GM21515 (cell line): ENCODE results near the gene ACE2.

Experiments
- ATAC-seq: cut with Tn5 transposase; IDR thresholded peaks from one replicate; pipeline ENCODE4 v1.9.1; 2021; ENCODE audit not compliant: unreplicated experiment

The ACE2 gene

DNA sequence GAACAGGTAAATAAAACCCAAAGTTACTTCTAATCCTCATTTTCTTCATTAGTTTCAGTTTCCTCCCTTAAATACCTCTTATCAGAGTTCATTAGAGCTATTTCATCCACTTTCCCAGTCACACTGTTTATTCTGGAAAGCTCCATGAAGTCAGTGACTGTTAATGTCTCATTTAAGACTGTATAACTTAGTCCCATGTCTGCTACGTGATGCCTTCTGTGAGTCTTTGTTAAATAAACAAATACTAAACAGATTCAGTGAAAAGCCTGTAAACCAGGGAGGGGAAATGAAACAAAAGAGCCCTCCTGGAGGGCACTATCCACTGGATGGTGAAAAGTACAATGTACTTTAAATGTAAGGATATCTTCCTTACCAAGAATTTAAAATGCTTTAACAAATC is 24.7 kb downstream of the ACE2 start:
- ATAC-seq: no peak

GRCh38 chrX:15574017-15574416 is 26.7 kb downstream of the ACE2 start:
- ATAC-seq: no peak

GRCh38 chrX:15570145-15570544 is 30.6 kb downstream of the ACE2 start:
- no peak for ATAC-seq

GRCh38 chrX:15567886-15568616 is 32.7 kb downstream of the ACE2 start:
- ATAC-seq: no peak

- ATAC-seq: no peak
Measured at GRCh38 chrX:15567267-15567666, 33.5 kb downstream of the ACE2 start.

DNA sequence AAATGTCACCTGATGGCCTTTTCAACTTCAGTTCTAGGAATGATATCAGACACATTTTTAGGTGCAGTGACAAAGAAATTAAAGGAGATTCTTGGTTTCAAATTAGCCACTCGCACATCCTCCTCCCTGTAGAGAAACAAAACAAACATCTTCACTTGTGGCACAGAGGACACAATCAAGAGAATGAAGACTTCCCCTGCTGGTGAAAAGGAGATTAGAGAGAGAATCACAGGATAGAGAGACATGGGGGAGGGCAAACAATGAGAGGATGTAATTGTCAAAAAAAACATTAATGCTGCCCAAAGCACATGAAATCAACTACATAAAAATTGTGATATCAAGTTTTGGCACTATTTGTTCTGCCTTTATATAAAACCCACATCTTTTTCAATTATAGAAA is 34.5 kb downstream of the ACE2 start:
- no peak for ATAC-seq

DNA sequence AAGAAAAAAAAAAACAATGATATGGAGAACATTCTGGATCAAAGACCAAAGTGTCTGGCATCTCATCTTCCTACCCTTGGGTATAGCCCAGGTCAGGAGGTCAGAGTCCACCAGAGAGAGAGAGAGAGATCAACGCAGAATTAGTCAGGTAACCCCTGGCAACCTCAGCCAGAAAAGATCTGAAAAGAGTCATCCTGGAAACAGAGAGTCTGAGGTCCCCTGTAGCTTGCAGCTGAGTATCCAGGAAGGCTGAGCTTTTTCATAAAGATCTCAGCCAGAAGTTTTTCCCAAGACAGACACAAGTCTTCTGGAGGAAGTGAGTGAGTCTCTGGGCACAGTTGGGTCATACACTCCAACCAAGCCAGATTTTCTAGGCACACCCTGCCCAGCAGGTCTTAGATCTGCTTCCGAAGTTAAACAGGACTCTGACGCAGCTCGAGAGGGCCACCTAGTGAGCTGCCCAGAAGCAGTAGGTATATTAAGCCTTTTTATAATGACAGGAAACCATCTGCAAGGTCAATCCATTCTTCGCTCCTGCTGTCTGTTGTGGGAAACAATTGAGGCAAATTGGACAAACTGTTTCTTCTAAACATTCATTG is 35.7 kb downstream of the ACE2 start:
- ATAC-seq: peak; percentile 54

- ATAC-seq: no peak
Measured at GRCh38 chrX:15563056-15563455, 37.7 kb downstream of the ACE2 start.

- ATAC-seq: no peak
Measured at GRCh38 chrX:15560924-15561323, 39.8 kb downstream of the ACE2 start.

GRCh38 chrX:15559227-15559626 is 41.5 kb downstream of the ACE2 start:
- ATAC-seq: no peak

- ATAC-seq: no peak
Measured at GRCh38 chrX:15549189-15550012, 51.4 kb downstream of the ACE2 start.

DNA sequence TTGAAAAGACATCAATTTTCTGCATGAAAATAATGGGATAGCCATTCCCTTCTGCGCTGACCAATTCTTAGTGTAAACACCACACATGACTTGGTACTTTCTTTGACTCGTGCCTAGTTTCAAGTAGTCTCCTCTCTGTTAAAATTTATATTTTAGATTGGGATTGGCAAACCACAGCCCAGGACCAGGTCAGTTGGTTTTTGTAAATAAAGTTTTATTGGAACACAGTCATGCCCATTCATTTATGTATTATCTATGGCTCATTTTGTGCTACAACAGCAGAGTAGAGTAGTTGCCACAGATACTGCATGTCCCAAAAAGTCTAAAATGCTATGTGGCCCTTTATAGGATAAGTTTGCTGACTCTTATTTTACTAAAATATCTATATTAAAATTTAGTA is 53.4 kb downstream of the ACE2 start:
- ATAC-seq: no peak

DNA sequence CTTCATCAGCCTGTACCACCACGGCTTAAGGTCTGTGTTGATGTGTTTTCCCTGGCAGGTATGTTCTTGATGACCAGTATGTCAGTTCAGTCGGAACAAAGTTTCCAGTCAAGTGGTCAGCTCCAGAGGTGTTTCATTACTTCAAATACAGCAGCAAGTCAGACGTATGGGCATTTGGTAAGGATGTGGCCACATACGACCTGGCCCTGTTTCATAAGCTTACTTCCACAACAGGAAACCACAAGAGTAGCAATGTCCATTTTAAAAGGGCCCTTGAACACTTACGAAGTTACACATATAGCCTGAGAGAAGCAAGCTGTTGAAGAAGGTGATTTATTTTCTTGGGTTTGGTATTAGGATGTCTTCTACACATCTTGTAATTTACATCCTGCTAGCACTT is 54.0 kb downstream of the ACE2 start:
- no peak for ATAC-seq

DNA sequence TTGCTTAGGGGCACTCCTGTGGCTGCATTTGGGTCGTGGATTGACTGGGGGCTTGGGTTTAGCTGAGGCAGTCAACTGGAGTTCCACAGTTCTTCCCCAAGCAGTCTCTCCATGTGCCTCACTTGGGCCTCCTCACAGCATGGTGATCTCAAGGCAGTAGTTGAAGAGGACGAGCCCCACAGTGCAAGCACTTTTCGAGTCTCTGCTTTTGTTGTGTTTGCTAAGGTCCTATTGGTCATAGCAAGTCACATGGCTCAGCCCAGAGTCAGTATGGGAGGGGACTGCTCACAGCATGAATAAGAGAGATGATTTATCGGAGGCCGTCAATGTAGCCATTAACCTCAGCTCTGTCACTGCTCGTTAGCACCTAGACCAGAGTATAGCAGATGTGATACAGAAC is 70.4 kb downstream of the ACE2 start:
- no peak for ATAC-seq

DNA sequence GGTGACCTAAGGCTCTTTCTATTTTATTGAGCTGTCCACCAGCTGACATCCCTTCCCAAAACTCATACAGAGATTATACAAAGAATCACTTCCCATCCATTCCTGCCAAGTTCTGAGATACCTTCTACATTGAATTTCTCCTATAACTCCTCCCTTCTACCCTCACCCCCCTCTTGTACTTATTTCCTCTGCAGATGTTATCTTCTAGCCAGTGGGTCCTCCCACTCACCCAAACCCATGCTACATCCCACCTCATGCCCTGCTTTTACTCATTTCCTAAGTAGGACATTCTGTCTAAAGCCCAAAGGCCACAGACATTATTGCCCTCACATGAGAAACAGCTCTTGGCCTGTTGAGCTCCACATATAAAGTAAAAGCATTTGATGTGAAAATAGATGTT is 71.6 kb downstream of the ACE2 start:
- no peak for ATAC-seq

DNA sequence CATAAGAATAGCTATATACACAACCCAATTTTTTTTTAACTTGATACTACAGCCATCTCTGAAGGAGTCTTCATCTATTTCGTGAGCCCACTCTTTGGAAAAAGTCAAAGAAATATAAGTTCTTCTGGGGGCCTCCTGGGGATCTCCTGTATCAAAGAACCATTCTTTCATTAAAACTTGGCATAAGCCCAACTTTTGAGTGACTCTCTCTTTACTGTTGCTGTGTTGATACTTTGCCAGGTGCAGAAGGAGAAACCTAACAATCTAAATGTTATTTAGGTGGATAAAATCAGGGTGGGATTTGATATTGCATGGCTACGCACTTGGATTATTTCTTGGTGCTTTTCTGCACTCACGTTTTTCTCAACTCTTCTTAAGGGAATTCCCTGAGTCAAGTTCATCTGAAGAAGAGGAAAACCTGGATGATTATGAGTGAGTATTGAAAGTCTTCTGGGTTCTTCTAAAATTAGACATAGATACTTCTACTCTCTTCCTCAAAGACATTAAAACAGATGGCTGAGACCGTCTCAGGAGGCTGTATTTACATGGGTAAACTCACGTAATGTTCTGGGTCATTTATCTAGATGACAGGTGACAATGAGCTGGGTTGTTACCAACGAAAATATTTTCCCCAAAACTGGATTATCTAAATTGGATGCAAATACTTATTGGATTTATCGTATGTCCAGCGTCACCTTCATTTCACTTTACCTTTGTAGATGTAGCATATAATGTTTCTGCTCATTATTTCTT is 74.9 kb downstream of the ACE2 start:
- no peak for ATAC-seq

DNA sequence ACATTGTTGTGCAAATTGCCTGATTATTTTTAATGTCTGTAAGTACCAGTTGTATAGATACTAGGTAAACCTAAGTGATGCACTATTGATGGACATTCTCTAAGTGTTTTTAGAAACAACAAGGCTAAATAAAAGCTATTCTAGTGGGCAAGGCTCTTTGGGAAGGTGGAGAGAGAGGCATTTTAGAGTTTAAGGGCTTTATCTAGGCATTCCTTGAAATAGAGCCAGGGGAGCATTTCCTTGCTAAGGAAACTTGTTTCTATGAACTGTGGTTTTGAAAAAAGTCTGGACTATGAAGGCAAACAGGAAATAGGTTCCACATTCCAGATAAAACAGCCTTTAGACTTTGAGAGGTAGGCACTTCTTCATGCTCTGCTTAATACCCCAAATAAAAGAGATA is 76.3 kb downstream of the ACE2 start:
- ATAC-seq: no peak

- ATAC-seq: no peak
Measured at GRCh38 chrX:15523088-15523487, 77.7 kb downstream of the ACE2 start.

- ATAC-seq: no peak
Measured at GRCh38 chrX:15522464-15522863, 78.3 kb downstream of the ACE2 start.

- no peak for ATAC-seq
Measured at GRCh38 chrX:15515931-15516330, 84.8 kb downstream of the ACE2 start.

DNA sequence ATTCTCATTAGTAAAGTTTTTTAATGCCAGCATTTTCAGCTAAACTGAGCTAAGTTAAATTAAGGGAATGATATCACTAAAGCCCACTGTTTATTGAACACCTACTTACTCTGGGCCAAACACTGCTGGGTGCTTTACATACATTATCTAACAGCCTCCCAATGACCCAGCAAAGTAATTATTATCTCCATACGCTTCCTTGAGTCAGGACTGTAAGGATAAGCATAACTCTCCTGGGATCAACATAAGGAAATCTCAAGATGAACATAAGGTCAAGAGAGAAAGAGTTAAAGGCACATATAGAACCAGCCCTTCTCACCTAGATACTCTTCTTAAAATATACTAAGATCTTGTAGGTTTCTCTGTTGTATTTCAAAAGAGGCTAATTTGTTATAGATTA is 86.5 kb downstream of the ACE2 start:
- ATAC-seq: no peak
